CD14-positive monocyte (primary cell): Measurements from ENCODE around the gene CRIM1. TPM values are rescaled to one million over a fixed set of nuclear protein-coding genes. Genes with fewer than 3 reads are reported as not detected.

Source experiments
- DNase-seq, 3 donors: peaks; one replicate each; pipeline ENCODE4 v3.0.0-alpha.2; 2011 to 2022
- H2AFZ ChIP-seq: 2 replicates; pipeline ENCODE4 v1.6.0; 2012; ENCODE audit warnings: mild to moderate bottlenecking, low read depth, low read length, inconsistent platforms; ENCODE audit not compliant: insufficient read depth, poor library complexity, severe bottlenecking
- H3K27ac ChIP-seq, 2 donors: 1 replicate in 1 of 2; 2 replicates in 1 of 2; pipeline ENCODE4 v1.5.1; 2012 to 2013; ENCODE audit warnings: low read length in 2 of 2, control low read depth in 1 of 2, inconsistent platforms in 1 of 2, low read depth in 1 of 2, mild to moderate bottlenecking in 1 of 2
- H3K27me3 ChIP-seq, 2 donors: one replicate each; pipeline versions ENCODE4 v1.6.0 to v1.6.1; 2011 to 2013; ENCODE audit warnings: low read length in 2 of 2; ENCODE audit not compliant: control insufficient read depth in 2 of 2, insufficient read depth in 2 of 2
- H3K36me3 ChIP-seq, 2 donors: replicated peaks in 1 of 2; 1 replicate in 1 of 2; 2 replicates in 1 of 2; pipeline versions ENCODE4 v1.5.1 to v1.6.1; 2012 to 2013; ENCODE audit warnings: low read length in 2 of 2, control low read depth in 1 of 2, inconsistent platforms in 1 of 2, mild to moderate bottlenecking in 1 of 2; ENCODE audit not compliant: insufficient read depth in 2 of 2, control insufficient read depth in 1 of 2
- H3K4me1 ChIP-seq, 2 donors: 1 replicate in 1 of 2; 2 replicates in 1 of 2; pipeline versions ENCODE4 v1.5.1 to v1.6.1; 2012 to 2013; ENCODE audit warnings: low read length in 2 of 2, control low read depth in 1 of 2, inconsistent platforms in 1 of 2, mild to moderate bottlenecking in 1 of 2, moderate library complexity in 1 of 2; ENCODE audit not compliant: insufficient read depth in 2 of 2, control insufficient read depth in 1 of 2
- H3K4me2 ChIP-seq: replicated peaks from 2 replicates; pipeline ENCODE3; 2012; ENCODE audit warnings: low read length, moderate library complexity, mild to moderate bottlenecking; ENCODE audit not compliant: poor library complexity, severe bottlenecking; ENCODE audit errors: extremely low read depth
- H3K4me3 ChIP-seq, 3 experiments: fragments of 200-600 bp in 1 of 3; sonication (generic) in 1 of 3; replicated peaks in 1 of 3; 1 replicate in 2 of 3; 2 replicates in 1 of 3; pipeline ENCODE4 v1.5.1; 2011 to 2013; ENCODE audit warnings: low read length in 3 of 3, mild to moderate bottlenecking in 3 of 3, control low read depth in 2 of 3, low read depth in 2 of 3, inconsistent platforms in 1 of 3, moderate library complexity in 1 of 3
- H3K79me2 ChIP-seq: 2 replicates; pipeline ENCODE4 v1.6.0; 2012; ENCODE audit warnings: mild to moderate bottlenecking, control low read depth, inconsistent platforms, low read length, moderate library complexity; ENCODE audit not compliant: insufficient read depth
- H3K9ac ChIP-seq: 2 replicates; pipeline ENCODE4 v1.6.0; 2017; ENCODE audit warnings: low read length, mild to moderate bottlenecking; ENCODE audit not compliant: insufficient read depth, poor library complexity, severe bottlenecking
- H3K9me3 ChIP-seq, 2 donors: replicated peaks in 1 of 2; 1 replicate in 1 of 2; 2 replicates in 1 of 2; pipeline versions ENCODE4 v1.5.1 to v1.6.1; 2012 to 2013; ENCODE audit warnings: low read length in 2 of 2, control low read depth in 1 of 2; ENCODE audit not compliant: control insufficient read depth in 1 of 2, insufficient read depth in 1 of 2
- H4K20me1 ChIP-seq: 2 replicates; pipeline ENCODE4 v1.6.0; 2012; ENCODE audit warnings: mild to moderate bottlenecking, low read length, control low read depth, moderate library complexity; ENCODE audit not compliant: insufficient read depth
- H3K27ac Mint-ChIP-seq, 7 donors: one replicate each; pipeline ENCODE4 v1.8.0; 2020; ENCODE audit warnings: mild to moderate bottlenecking in 7 of 7, mixed read lengths in 7 of 7, moderate library complexity in 6 of 7, inconsistent platforms in 2 of 7
- H3K27me3 Mint-ChIP-seq, 3 donors: one replicate each; pipeline ENCODE4 v1.8.0; 2021 to 2022; ENCODE audit warnings: low read depth in 3 of 3, mild to moderate bottlenecking in 3 of 3, mixed read lengths in 3 of 3, moderate library complexity in 3 of 3, inconsistent platforms in 1 of 3
- H3K36me3 Mint-ChIP-seq, 2 donors: one replicate each; pipeline ENCODE4 v1.8.0; 2020; ENCODE audit warnings: mixed read lengths in 2 of 2, inconsistent platforms in 1 of 2, mild to moderate bottlenecking in 1 of 2
- H3K4me1 Mint-ChIP-seq: one replicate; pipeline ENCODE4 v1.8.0; 2020; ENCODE audit warnings: mild to moderate bottlenecking, mixed read lengths
- H3K4me3 Mint-ChIP-seq, 2 donors: one replicate each; pipeline ENCODE4 v1.8.0; 2020; ENCODE audit warnings: mild to moderate bottlenecking in 2 of 2, mixed read lengths in 2 of 2, moderate library complexity in 1 of 2
- H3K9me3 Mint-ChIP-seq, 7 donors: one replicate each; pipeline ENCODE4 v1.8.0; 2020 to 2022; ENCODE audit warnings: mixed read lengths in 7 of 7, mild to moderate bottlenecking in 6 of 7, moderate library complexity in 6 of 7, inconsistent platforms in 2 of 7
- CTCF ChIP-seq: fragments of 200-600 bp; IDR thresholded peaks from one replicate; pipeline ENCODE4 v1.8.0; 2022; ENCODE audit warnings: antibody characterized with exemption, mild to moderate bottlenecking
- WGBS: methylation state at CpG from one replicate; pipeline ENCODE4 v1.1.5; 2013; ENCODE audit warnings: missing lambda C conversion rate; ENCODE audit not compliant: insufficient coverage; 5-methylcytosine and 5-hydroxymethylcytosine counted together
- intact Hi-C, 2 donors: fragments of 100-400 bp; cut with micrococcal nuclease; formaldehyde crosslinking; loops; one replicate each; pipeline versions ENCODE4 v1.15.0 to v1.15.1; 2023
- polyA plus RNA-seq, 3 donors: library from polyadenylated mRNA; depleted of rRNA in 1 of 3; unstranded in 2 of 3; stranded (reverse) in 1 of 3; fragments of 300-500 nt in 2 of 3; fragments of >200 nt in 1 of 3; fragmentation: Illumina TruSeq in 2 of 3; gene quantifications; 1 replicate in 2 of 3; 2 replicates in 1 of 3; pipeline ENCODE4 v1.2.3, GENCODE V29; 2012 to 2021

Gene CRIM1
- polyA plus RNA-seq, 3 donors, result 0.08 to 0.27 TPM; not detected in 1

GRCh38 chr2:36559221-36559942, 203.8 kb downstream of the CRIM1 start:
- H3K4me3 Mint-ChIP-seq, result no peak overlapping the region
- no peaks in the 10 kb centered on the region for H3K27me3 Mint-ChIP-seq
- no peaks in the 10 kb centered on the region for H4K20me1 ChIP-seq
- peaks cover 41 to 49% of the 10 kb centered on the region in 2 donors for H3K4me1 ChIP-seq
- TF ChIP-seq CTCF, result no peak
- no peak overlapping the region for H3K9ac ChIP-seq
- H2AFZ ChIP-seq, result no peak overlapping the region
- H3K9me3 Mint-ChIP-seq, result no peaks in the 10 kb centered on the region
- H3K27ac Mint-ChIP-seq, result peak overlapping the region in 3 of 7 donors; percentile 3 to 46 (median 9)
- 94% methylated on average over 7 of the region's 11 CpGs for WGBS
- intact Hi-C loops, result no loop called here
- no peak for DNase-seq
- H3K9me3 ChIP-seq, result no peaks in the 10 kb centered on the region
- no peak overlapping the region for H3K4me3 ChIP-seq
- peaks cover 12 to 52% of the 10 kb centered on the region in 2 donors for H3K36me3 ChIP-seq
- H3K27ac ChIP-seq, result no peak overlapping the region
- H3K27me3 ChIP-seq, result no peaks in the 10 kb centered on the region
- no peak overlapping the region for H3K4me2 ChIP-seq
- H3K36me3 Mint-ChIP-seq, result peaks cover 34 to 52% of the 10 kb centered on the region in 2 donors
- peaks cover 46% of the 10 kb centered on the region for H3K4me1 Mint-ChIP-seq
- peaks cover 18% of the 10 kb centered on the region for H3K79me2 ChIP-seq

- no peak overlapping the region for H3K9ac ChIP-seq
- peaks cover 32 to 50% of the 10 kb centered on the region in 2 donors for H3K36me3 Mint-ChIP-seq
- H3K4me1 Mint-ChIP-seq, result peaks cover 52% of the 10 kb centered on the region
- no peak for TF ChIP-seq CTCF
- no peaks in the 10 kb centered on the region for H3K9me3 ChIP-seq
- H3K36me3 ChIP-seq, result peaks cover 7 to 44% of the 10 kb centered on the region in 2 donors
- no peak overlapping the region for H3K4me3 ChIP-seq
- H3K27ac Mint-ChIP-seq, result peak overlapping the region in 1 of 7 donors; percentile 63
- intact Hi-C loops, result no loop called here
- peaks cover 0 to 2% (median 0%) of the 10 kb centered on the region in 3 donors for H3K27me3 Mint-ChIP-seq
- no peaks in the 10 kb centered on the region for H3K9me3 Mint-ChIP-seq
- peak overlapping the region in 1 of 2 donors; percentile 81 for H3K27ac ChIP-seq
- H3K4me2 ChIP-seq, result no peak overlapping the region
- WGBS, result 100% methylated on average over 1 of the region's 5 CpGs
- no peaks in the 10 kb centered on the region for H4K20me1 ChIP-seq
- H3K79me2 ChIP-seq, result peaks cover 20% of the 10 kb centered on the region
- H3K4me3 Mint-ChIP-seq, result no peak overlapping the region
- H3K4me1 ChIP-seq, result peaks cover 45 to 55% of the 10 kb centered on the region in 2 donors
- no peak overlapping the region for H2AFZ ChIP-seq
- H3K27me3 ChIP-seq, result no peaks in the 10 kb centered on the region
- no peak for DNase-seq
Observed at GRCh38 chr2:36560726-36561125, 205.1 kb downstream of the CRIM1 start.
